ENCODE data around the gene CPSF7. TPM values are rescaled to one million over a fixed set of nuclear protein-coding genes. Genes with fewer than 3 reads are reported as not detected.

CPSF7 gene, protein sequence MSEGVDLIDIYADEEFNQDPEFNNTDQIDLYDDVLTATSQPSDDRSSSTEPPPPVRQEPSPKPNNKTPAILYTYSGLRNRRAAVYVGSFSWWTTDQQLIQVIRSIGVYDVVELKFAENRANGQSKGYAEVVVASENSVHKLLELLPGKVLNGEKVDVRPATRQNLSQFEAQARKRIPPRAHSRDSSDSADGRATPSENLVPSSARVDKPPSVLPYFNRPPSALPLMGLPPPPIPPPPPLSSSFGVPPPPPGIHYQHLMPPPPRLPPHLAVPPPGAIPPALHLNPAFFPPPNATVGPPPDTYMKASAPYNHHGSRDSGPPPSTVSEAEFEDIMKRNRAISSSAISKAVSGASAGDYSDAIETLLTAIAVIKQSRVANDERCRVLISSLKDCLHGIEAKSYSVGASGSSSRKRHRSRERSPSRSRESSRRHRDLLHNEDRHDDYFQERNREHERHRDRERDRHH
- total RNA-seq: 165 and 167 TPM in 2 replicates
- 43.9 TPM for total RNA-seq (2013)
- polyA plus RNA-seq: 59.7 and 74.7 TPM in 2 replicates
- polyA minus RNA-seq: 33.7 and 58.1 TPM in 2 replicates

DNA sequence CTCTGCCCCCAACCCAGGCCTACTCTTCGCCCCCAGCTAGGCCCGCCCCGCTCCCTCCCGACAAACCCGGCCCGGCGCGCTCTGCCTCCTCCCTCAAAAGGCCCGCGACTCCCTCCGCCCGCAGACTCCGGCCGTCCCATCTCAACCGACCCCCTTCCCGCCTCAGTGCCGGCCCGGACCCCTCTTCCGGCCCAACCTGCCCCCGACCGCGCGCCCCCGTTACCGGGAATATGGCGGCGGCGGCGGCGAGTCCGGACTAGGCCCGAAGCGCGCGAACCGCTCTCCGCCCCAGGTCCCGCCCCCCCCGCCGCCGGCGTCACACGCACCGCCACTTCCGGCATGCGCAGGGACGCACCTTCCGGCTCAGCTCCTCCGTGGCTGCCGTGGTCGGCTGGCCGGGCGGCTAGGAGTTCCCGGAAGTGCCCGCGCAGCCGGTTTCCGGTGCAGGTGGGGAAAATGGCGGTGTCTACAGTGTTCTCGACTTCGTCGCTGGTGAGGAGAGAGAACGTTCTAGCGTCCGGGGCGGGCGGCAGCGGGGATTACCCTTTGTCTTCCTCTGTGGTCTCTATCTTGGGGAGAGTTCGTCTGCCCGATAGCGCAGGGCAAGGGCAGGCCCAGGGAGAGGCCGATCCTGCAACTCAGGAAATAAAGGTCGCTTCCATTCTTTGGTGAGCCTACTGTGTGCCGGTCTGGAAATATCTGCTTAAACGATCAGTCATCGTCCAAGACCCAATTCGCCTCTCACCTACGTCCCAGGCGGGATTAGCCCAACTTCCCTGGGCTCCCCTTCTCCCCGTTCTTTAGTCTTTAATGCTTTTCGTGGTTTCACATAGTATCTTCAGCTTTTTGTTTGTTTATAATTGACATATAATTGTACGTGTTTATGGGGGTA is at the start of gene CPSF7, which contains the start of gene SDHAF2:
CPSF7 (minus strand) TSS at position 285 of the 892 bp plus-strand sequence. CDS start 740 bp downstream, outside the sequence.
SDHAF2 (plus strand) TSS at position 434 of the 892 bp plus-strand sequence; CDS start at position 457, 23 bp downstream.
- H3K27me3 Mint-ChIP-seq: no peaks in the 10 kb centered on the region
- peak within 1 kb of the TSS; percentile 97 to 100 for H3K27ac ChIP-seq (ENCODE audit: low read length in 2 of 2)
- peak within 1 kb of the TSS; percentile 100 for H3K9ac ChIP-seq (ENCODE audit: low read length)
- no peaks in the 10 kb centered on the region for H3K9me3 ChIP-seq (ENCODE audit: control extremely low read depth in 1 of 3, control insufficient read depth in 2 of 3, insufficient read depth in 1 of 3, low read length in 2 of 3)
- H3K27ac Mint-ChIP-seq: peak within 1 kb of the TSS; percentile 100
- H3K36me3 ChIP-seq (replicated peaks in 1 of 2; ENCODE audit: control extremely low read depth in 1 of 2, control insufficient read depth in 1 of 2, extremely low read depth in 1 of 2, insufficient read depth in 2 of 2, low read length in 1 of 2): peaks cover 6 to 48% of the 10 kb centered on the region in 2 experiments
- no peaks in the 10 kb centered on the region for H3K27me3 ChIP-seq (replicated peaks in 1 of 4; ENCODE audit: control extremely low read depth in 1 of 4, control insufficient read depth in 3 of 4, insufficient read depth in 4 of 4, low read length in 3 of 4)
- peak within 1 kb of the TSS; percentile 77 to 96 (median 89) for H3K4me3 ChIP-seq (ENCODE audit: control extremely low read depth in 1 of 5, extremely low read depth in 1 of 5, insufficient read depth in 1 of 5, low read depth in 2 of 5, low read length in 4 of 5)
- H3K4me3 Mint-ChIP-seq: peak within 1 kb of the TSS; percentile 100
- no peaks in the 10 kb centered on the region for H3K9me3 Mint-ChIP-seq (ENCODE audit: insufficient read depth)
- H3K4me1 Mint-ChIP-seq: peaks cover 51% of the 10 kb centered on the region
- no peak for TF ChIP-seq EZH2 (IDR thresholded peaks at IDR 0.05; ENCODE audit: borderline replicate concordance, insufficient read depth, low read depth, low read length, poor library complexity, severe bottlenecking)
- TF ChIP-seq, protein P1, sequence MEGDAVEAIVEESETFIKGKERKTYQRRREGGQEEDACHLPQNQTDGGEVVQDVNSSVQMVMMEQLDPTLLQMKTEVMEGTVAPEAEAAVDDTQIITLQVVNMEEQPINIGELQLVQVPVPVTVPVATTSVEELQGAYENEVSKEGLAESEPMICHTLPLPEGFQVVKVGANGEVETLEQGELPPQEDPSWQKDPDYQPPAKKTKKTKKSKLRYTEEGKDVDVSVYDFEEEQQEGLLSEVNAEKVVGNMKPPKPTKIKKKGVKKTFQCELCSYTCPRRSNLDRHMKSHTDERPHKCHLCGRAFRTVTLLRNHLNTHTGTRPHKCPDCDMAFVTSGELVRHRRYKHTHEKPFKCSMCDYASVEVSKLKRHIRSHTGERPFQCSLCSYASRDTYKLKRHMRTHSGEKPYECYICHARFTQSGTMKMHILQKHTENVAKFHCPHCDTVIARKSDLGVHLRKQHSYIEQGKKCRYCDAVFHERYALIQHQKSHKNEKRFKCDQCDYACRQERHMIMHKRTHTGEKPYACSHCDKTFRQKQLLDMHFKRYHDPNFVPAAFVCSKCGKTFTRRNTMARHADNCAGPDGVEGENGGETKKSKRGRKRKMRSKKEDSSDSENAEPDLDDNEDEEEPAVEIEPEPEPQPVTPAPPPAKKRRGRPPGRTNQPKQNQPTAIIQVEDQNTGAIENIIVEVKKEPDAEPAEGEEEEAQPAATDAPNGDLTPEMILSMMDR (IDR thresholded peaks at IDR 0.05): no peak
- DNase-seq (peak; percentile 98), ATAC-seq (ENCODE audit: low read depth) (peak; percentile 85)
- ChIA-PET POLR2A (interaction anchor here (0.6 to 2.0 kb wide), 10 partner anchors 16 to 1357 kb away, joined by 3 to 14 read pairs (median 4); partner anchors contain the start of genes CYB561A3, TKFC, TMEM138 and TMEM216), CTCF (interaction anchor here (0.5 to 2.2 kb wide), 8 partner anchors 9 to 564 kb away, joined by 3 to 13 read pairs (median 5); partner anchors contain the start of genes DDB1, TKFC and TMEM216)
- peaks cover 39% of the 10 kb centered on the region for H4K20me1 ChIP-seq (ENCODE audit: control insufficient read depth, insufficient read depth, low read length, poor library complexity, severe bottlenecking)
- peaks cover 18 to 27% of the 10 kb centered on the region in 2 donors for H3K4me1 ChIP-seq (ENCODE audit: control insufficient read depth in 2 of 2, insufficient read depth in 2 of 2, low read length in 2 of 2)
- peaks cover 90% of the 10 kb centered on the region for H3K79me2 ChIP-seq (ENCODE audit: control insufficient read depth, insufficient read depth, low read length)
- peak within 1 kb of the TSS; percentile 76 for H3K4me2 ChIP-seq (replicated peaks; ENCODE audit: low read depth, low read length, poor library complexity, severe bottlenecking)
- intact Hi-C loops (cut with micrococcal nuclease): loop anchor here (1.0 to 10.0 kb wide), 6 partner anchors 38 to 588 kb away; partner anchors contain the start of genes CCDC86, DDB1, SYT7 and TKFC
- WGBS (ENCODE audit: insufficient coverage): under 1% methylated on average over 77 of the region's 82 CpGs
- peak within 1 kb of the TSS; percentile 75 for H2AFZ ChIP-seq (ENCODE audit: insufficient read depth, low read depth, low read length, poor library complexity, severe bottlenecking)
